ENCODE data around the gene LRRIQ3. TPM values are rescaled to one million over a fixed set of nuclear protein-coding genes. Genes with fewer than 3 reads are reported as not detected.

LRRIQ3 gene
- total and polyA plus RNA-seq, 2 donors (not counting 3 experiments of a cell fraction or from before 2014, with no cell fraction given), result 0.21 to 1.1 TPM

DNA sequence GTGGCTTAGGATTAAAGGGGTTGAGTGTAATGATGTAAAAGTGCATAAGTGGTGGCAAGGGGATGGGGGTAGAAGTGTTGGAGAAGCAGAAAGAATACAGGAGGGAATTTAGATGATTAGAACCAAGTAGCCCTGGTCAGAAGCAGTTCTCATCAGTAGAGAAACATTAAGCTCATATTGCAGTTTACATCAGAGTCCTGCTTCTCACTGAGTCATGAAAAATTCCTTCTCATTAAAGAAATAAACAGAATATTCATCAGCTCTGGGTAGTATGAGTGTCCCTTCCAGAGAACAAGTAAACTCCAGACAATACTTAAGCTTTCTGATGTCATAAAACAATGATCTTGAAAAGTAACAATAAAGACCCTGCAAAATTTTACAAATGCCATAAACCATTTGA, 36.5 kb downstream of the LRRIQ3 start:
- H2AFZ ChIP-seq (ENCODE audit: low read depth, low read length), result no peak overlapping the region
- H3K4me2 ChIP-seq (ENCODE audit: insufficient read depth, low read length), result no peak overlapping the region
- intact Hi-C loops (cut with micrococcal nuclease) (no loop called here), dilution Hi-C loops (cut with MboI; ENCODE audit: extremely low pct_ligation_motif_present, low sequenced_read_pairs) (no loop called here)
- DNase-seq (ENCODE audit: low read depth, low spot score) (no peak), FAIRE-seq (no peak)
- no peaks in the 10 kb centered on the region for H4K20me1 ChIP-seq (replicated peaks; ENCODE audit: control insufficient read depth, extremely low read depth, insufficient read depth, low read length)
- ChIA-PET CTCF (no interaction called here), POLR2A (no interaction called here)
- H3K4me3 ChIP-seq (replicated peaks in 1 of 3; ENCODE audit: insufficient read depth in 1 of 3, low read depth in 1 of 3, low read length in 3 of 3), result no peak overlapping the region
- no TSS peak for BruUV-seq (replicated peaks)
- H3K9ac ChIP-seq (replicated peaks; ENCODE audit: extremely low read depth, insufficient read depth, low read length), result no peak overlapping the region
- no peaks in the 10 kb centered on the region for H3K4me1 ChIP-seq (ENCODE audit: control insufficient read depth, extremely low read depth, insufficient read depth, low read length)
- TF ChIP-seq MYC (IDR thresholded peaks at IDR 0.05; ENCODE audit: low read depth, low read length) (no peak), FOS (IDR thresholded peaks at IDR 0.05; ENCODE audit: borderline replicate concordance, insufficient read depth, low read length) (no peak), POLR2A (IDR thresholded peaks at IDR 0.05; ENCODE audit: low read depth, low read length) (no peak), EZH2 (IDR thresholded peaks at IDR 0.05; ENCODE audit: borderline replicate concordance, low read depth, low read length, severe bottlenecking) (no peak), GATA2 (IDR thresholded peaks at IDR 0.05; ENCODE audit: insufficient read depth, insufficient read length, low read depth, low read length) (no peak), POLR2AphosphoS5 (IDR thresholded peaks at IDR 0.05; ENCODE audit: insufficient read depth, low read depth, low read length) (no peak), JUN (IDR thresholded peaks at IDR 0.05; ENCODE audit: borderline replicate concordance, insufficient read depth, insufficient read length, low read depth) (no peak)
- TF ChIP-seq, protein P1, sequence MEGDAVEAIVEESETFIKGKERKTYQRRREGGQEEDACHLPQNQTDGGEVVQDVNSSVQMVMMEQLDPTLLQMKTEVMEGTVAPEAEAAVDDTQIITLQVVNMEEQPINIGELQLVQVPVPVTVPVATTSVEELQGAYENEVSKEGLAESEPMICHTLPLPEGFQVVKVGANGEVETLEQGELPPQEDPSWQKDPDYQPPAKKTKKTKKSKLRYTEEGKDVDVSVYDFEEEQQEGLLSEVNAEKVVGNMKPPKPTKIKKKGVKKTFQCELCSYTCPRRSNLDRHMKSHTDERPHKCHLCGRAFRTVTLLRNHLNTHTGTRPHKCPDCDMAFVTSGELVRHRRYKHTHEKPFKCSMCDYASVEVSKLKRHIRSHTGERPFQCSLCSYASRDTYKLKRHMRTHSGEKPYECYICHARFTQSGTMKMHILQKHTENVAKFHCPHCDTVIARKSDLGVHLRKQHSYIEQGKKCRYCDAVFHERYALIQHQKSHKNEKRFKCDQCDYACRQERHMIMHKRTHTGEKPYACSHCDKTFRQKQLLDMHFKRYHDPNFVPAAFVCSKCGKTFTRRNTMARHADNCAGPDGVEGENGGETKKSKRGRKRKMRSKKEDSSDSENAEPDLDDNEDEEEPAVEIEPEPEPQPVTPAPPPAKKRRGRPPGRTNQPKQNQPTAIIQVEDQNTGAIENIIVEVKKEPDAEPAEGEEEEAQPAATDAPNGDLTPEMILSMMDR (IDR thresholded peaks at IDR 0.05; ENCODE audit: extremely low read depth in 1 of 2, insufficient read depth in 1 of 2, low read depth in 1 of 2, low read length in 2 of 2), result no peak
- TF ChIP-seq, protein P2, sequence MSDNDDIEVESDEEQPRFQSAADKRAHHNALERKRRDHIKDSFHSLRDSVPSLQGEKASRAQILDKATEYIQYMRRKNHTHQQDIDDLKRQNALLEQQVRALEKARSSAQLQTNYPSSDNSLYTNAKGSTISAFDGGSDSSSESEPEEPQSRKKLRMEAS (IDR thresholded peaks at IDR 0.05; ENCODE audit: insufficient read depth, insufficient read length), result no peak
- H3K9me1 ChIP-seq (replicated peaks; ENCODE audit: control insufficient read depth, extremely low read depth, insufficient read depth, low read length), result no peaks in the 10 kb centered on the region
- H3K36me3 ChIP-seq (ENCODE audit: control insufficient read depth in 2 of 2, extremely low read depth in 1 of 2, insufficient read depth in 2 of 2, low read length in 2 of 2), result no peaks in the 10 kb centered on the region
- no peak overlapping the region for H3K27ac ChIP-seq (ENCODE audit: insufficient read depth, low read depth, low read length)
- H3K79me2 ChIP-seq (ENCODE audit: control insufficient read depth, insufficient read depth, low read length), result no peaks in the 10 kb centered on the region
- no peaks in the 10 kb centered on the region for H3K9me3 ChIP-seq (replicated peaks; ENCODE audit: control insufficient read depth, insufficient read depth, low read length)
- H3K27me3 ChIP-seq (ENCODE audit: control insufficient read depth in 2 of 2, insufficient read depth in 2 of 2, low read length in 2 of 2), result no peaks in the 10 kb centered on the region
